Activated naive CD8-positive, alpha-beta T cell (primary cell): ENCODE measurements around the gene ERICH2.

ENCODE experiments used
- H3K27ac Mint-ChIP-seq: one replicate; pipeline ENCODE4 v1.8.0; 2021; ENCODE audit warnings: mixed read lengths
- H3K27me3 Mint-ChIP-seq: one replicate; pipeline ENCODE4 v1.8.0; 2021; ENCODE audit warnings: mixed read lengths
- H3K36me3 Mint-ChIP-seq: one replicate; pipeline ENCODE4 v1.8.0; 2021; ENCODE audit warnings: mixed read lengths
- H3K4me1 Mint-ChIP-seq: one replicate; pipeline ENCODE4 v1.8.0; 2021; ENCODE audit warnings: low read depth, mixed read lengths
- H3K4me3 Mint-ChIP-seq: one replicate; pipeline ENCODE4 v1.8.0; 2021; ENCODE audit warnings: mild to moderate bottlenecking, mixed read lengths
- H3K9me3 Mint-ChIP-seq: one replicate; pipeline ENCODE4 v1.8.0; 2021; ENCODE audit warnings: low read depth, mixed read lengths

The ERICH2 gene

GRCh38 chr2:170830166-170830565 lies 60.0 kb downstream of the ERICH2 start:
- H3K27me3 Mint-ChIP-seq, result peaks cover 26% of the 10 kb centered on the region
- no peaks in the 10 kb centered on the region for H3K4me1 Mint-ChIP-seq
- H3K27ac Mint-ChIP-seq, result no peak overlapping the region
- H3K9me3 Mint-ChIP-seq, result no peaks in the 10 kb centered on the region
- no peak overlapping the region for H3K4me3 Mint-ChIP-seq
- no peaks in the 10 kb centered on the region for H3K36me3 Mint-ChIP-seq

DNA sequence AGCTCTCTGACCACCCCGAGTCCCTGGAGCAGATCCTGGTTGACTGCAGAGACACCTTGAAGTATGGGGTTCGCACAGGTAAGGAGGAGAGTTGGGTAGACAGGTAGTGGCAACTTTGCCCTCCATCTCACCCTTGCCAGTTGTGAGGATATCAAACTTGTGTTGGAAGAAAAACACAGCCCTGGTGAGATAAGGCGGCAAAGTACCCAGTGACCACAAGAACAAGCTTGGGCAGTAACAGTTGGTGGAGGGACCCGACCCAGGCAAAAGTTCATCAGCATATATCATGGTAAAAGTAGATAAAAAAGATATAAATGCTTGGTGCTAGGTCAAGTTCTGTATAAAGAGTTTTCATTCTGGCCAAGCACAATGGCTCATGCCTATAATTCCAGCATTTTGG lies 60.9 kb downstream of the ERICH2 start:
- no peak overlapping the region for H3K4me3 Mint-ChIP-seq
- H3K36me3 Mint-ChIP-seq, result no peaks in the 10 kb centered on the region
- no peaks in the 10 kb centered on the region for H3K4me1 Mint-ChIP-seq
- H3K27me3 Mint-ChIP-seq, result peaks cover 23% of the 10 kb centered on the region
- H3K9me3 Mint-ChIP-seq, result no peaks in the 10 kb centered on the region
- H3K27ac Mint-ChIP-seq, result no peak overlapping the region

- Mint-ChIP-seq H3K27me3 (peaks cover 1% of the 10 kb centered on the region), H3K9me3 (no peaks in the 10 kb centered on the region), H3K4me1 (no peaks in the 10 kb centered on the region), H3K27ac (no peak overlapping the region), H3K36me3 (no peaks in the 10 kb centered on the region), H3K4me3 (no peak overlapping the region)
Observed at GRCh38 chr2:170836027-170836426, 65.8 kb downstream of the ERICH2 start.

- Mint-ChIP-seq H3K4me1 (peaks cover 22% of the 10 kb centered on the region), H3K27me3 (no peaks in the 10 kb centered on the region)
Observed at GRCh38 chr2:170840717-170841210, 70.6 kb downstream of the ERICH2 start.

DNA sequence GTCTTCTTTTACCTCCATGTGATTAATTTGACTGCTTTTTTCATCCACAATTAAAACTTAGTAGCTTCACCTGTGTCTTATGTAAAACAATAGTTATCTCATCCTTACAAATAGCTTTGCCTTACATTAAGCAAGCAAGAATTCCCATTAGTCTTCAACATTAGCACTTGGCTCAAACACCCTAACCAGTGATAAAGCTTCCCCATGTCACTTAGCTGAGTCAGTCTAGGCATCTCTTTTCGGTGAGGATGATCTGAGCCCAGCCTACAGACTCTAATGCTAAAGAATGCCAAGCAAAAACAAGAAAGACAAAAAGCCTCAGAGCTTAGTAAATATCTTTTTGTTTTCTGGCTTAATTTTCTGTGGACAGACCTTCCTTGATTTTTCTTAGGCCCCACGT lies 72.6 kb downstream of the ERICH2 start:
- H3K36me3 Mint-ChIP-seq, result no peaks in the 10 kb centered on the region
- H3K27me3 Mint-ChIP-seq, result peaks cover 5% of the 10 kb centered on the region
- H3K9me3 Mint-ChIP-seq, result no peaks in the 10 kb centered on the region
- H3K4me1 Mint-ChIP-seq, result peaks cover 22% of the 10 kb centered on the region
- H3K27ac Mint-ChIP-seq, result no peak overlapping the region
- no peak overlapping the region for H3K4me3 Mint-ChIP-seq

More at GRCh38 chr2:170840717-170841210, 70.6 kb downstream of the ERICH2 start:
- no peak overlapping the region for H3K27ac Mint-ChIP-seq
- H3K4me3 Mint-ChIP-seq, result no peak overlapping the region
- H3K9me3 Mint-ChIP-seq, result no peaks in the 10 kb centered on the region
- H3K36me3 Mint-ChIP-seq, result no peaks in the 10 kb centered on the region

DNA sequence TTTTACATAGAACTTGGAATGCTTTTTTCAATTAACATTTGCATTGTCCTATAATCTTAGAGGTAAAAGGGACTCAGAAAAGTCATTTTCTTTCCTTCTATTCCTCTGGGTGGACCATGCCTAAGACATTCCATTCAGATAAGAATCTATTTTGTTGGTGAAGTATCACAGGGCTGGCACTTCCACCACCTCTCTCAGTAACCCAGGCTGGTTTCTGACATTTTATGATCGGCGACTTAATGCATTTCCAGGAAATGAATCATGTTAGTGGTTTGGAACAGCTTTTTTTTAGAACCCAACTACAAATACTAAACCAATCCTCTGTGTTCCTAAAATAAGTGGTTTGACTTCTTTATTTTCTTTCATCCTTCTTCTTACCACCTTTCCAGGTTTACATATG lies 73.5 kb downstream of the ERICH2 start:
- Mint-ChIP-seq H3K4me1 (peaks cover 22% of the 10 kb centered on the region), H3K36me3 (peaks cover 2% of the 10 kb centered on the region), H3K27me3 (peaks cover 5% of the 10 kb centered on the region), H3K9me3 (no peaks in the 10 kb centered on the region), H3K4me3 (peak overlapping the region; percentile 61), H3K27ac (no peak overlapping the region)

DNA sequence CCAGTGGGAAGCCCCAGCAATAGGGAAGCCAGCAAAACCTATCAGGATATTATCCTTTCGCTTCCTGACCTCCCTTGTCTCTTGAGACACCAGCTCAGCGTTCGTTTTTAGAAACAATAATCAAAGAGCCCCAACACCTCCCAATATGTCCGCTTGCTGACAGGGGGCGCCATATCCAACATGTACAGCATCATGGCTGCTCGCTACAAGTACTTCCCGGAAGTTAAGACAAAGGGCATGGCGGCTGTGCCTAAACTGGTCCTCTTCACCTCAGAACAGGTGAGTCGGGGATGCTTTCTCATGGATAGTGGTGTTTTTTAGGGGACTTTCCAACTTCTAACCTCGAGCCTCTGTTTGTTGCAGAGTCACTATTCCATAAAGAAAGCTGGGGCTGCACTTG lies 75.2 kb downstream of the ERICH2 start:
- H3K36me3 Mint-ChIP-seq, result peaks cover 5% of the 10 kb centered on the region
- H3K27ac Mint-ChIP-seq, result no peak overlapping the region
- peaks cover 22% of the 10 kb centered on the region for H3K4me1 Mint-ChIP-seq
- no peak overlapping the region for H3K4me3 Mint-ChIP-seq
- H3K9me3 Mint-ChIP-seq, result peaks cover 3% of the 10 kb centered on the region
- H3K27me3 Mint-ChIP-seq, result peaks cover 5% of the 10 kb centered on the region

DNA sequence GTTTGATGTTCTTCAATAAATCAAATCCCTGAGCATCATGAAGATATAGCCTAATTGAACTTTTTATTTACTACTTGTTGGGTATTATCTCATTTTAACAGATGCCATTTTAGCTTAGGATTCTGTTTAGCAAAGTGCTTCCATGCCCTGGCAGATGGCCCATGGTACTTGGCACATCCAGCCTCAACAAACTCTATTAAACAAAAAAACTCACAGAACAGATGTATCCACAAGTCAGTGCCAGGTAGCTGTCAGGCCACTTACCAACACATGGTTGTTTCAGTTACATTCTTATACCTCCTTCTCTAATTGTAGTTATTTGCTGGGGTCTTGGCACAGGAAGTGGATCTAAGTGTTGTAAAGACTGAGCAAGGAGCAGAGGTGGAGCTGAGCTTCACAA lies 76.1 kb downstream of the ERICH2 start:
- Mint-ChIP-seq H3K36me3 (peaks cover 5% of the 10 kb centered on the region), H3K4me3 (no peak overlapping the region), H3K4me1 (peaks cover 22% of the 10 kb centered on the region), H3K9me3 (peaks cover 3% of the 10 kb centered on the region), H3K27me3 (peaks cover 5% of the 10 kb centered on the region), H3K27ac (no peak overlapping the region)

DNA sequence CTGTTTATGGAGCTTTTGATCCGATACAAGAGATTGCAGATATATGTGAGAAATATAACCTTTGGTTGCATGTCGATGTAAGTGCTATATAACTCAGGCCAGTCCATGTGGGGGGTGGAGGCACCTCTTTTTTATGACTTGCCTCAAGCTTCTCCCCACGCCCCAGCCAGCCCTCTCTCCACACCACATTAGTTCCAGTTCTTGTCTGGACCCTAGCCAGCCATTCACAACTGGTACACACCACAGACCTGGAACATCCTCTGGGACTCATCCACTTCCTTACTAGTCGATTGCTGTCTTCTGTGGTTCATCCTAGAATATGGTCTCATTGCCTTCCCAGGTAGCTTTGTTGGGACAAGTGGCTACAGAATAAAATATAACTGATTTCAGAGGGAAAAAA lies 77.5 kb downstream of the ERICH2 start:
- Mint-ChIP-seq H3K9me3 (peaks cover 3% of the 10 kb centered on the region), H3K27me3 (peaks cover 5% of the 10 kb centered on the region), H3K4me3 (no peak overlapping the region), H3K36me3 (peaks cover 5% of the 10 kb centered on the region), H3K27ac (no peak overlapping the region), H3K4me1 (peaks cover 20% of the 10 kb centered on the region)
